Retinal pigment epithelial cell (primary cell): ENCODE results near the gene AGR2.

Experiments used
- DNase-seq: peaks from one replicate; pipeline ENCODE4 v3.0.0-alpha.2; 2010; ENCODE audit warnings: low read depth
- H3K4me3 ChIP-seq: 2 replicates; pipeline ENCODE4 v1.5.1; 2011; ENCODE audit warnings: mild to moderate bottlenecking, low read length, control low read depth, moderate library complexity
- TF ChIP-seq, protein P1 (sequence below): conservative IDR thresholded peaks from 2 replicates; pipeline ENCODE4 v1.5.1; 2011; ENCODE audit warnings: low read depth, low read length, control low read depth, inconsistent platforms

Gene AGR2

GRCh38 chr7:16758036-16758435 is 46.8 kb downstream of the AGR2 start:
- TF ChIP-seq, protein P1, sequence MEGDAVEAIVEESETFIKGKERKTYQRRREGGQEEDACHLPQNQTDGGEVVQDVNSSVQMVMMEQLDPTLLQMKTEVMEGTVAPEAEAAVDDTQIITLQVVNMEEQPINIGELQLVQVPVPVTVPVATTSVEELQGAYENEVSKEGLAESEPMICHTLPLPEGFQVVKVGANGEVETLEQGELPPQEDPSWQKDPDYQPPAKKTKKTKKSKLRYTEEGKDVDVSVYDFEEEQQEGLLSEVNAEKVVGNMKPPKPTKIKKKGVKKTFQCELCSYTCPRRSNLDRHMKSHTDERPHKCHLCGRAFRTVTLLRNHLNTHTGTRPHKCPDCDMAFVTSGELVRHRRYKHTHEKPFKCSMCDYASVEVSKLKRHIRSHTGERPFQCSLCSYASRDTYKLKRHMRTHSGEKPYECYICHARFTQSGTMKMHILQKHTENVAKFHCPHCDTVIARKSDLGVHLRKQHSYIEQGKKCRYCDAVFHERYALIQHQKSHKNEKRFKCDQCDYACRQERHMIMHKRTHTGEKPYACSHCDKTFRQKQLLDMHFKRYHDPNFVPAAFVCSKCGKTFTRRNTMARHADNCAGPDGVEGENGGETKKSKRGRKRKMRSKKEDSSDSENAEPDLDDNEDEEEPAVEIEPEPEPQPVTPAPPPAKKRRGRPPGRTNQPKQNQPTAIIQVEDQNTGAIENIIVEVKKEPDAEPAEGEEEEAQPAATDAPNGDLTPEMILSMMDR = no peak
- DNase-seq = no peak

DNA sequence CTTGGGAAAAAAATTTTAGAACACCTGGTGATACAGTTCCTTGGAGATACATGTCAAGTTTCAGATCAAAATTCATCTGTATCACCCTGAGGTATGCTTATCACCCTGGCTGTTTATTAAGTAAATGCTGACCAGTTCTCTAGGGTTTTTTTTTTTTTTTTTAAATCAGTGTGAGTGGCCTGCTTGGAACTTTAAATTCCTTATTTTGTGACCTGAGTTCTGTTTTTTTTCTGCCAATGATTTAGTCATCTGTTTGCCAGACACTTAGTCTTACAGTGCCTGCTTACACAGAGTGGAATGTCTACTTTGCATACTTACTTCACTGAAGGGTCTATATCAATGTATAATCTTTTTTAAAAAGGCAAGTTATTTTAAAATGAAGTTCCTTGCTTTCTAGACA is 49.4 kb downstream of the AGR2 start:
- TF ChIP-seq, protein P1 = no peak
- DNase-seq = no peak
- no peak overlapping the region for H3K4me3 ChIP-seq

More at GRCh38 chr7:16758036-16758435, 46.8 kb downstream of the AGR2 start:
- no peak overlapping the region for H3K4me3 ChIP-seq

GRCh38 chr7:16754856-16755317 is 49.9 kb downstream of the AGR2 start:
- TF ChIP-seq, protein P1 = no peak
- no peak for DNase-seq
- peak overlapping the region; percentile 88 for H3K4me3 ChIP-seq

GRCh38 chr7:16753932-16754855 is 50.6 kb downstream of the AGR2 start:
- TF ChIP-seq, protein P1 = no peak
- peak overlapping the region; percentile 88 for H3K4me3 ChIP-seq
- DNase-seq = no peak

GRCh38 chr7:16753102-16753931 is 51.5 kb downstream of the AGR2 start, which contains the start of gene TSPAN13:
TSS of gene TSPAN13 (plus strand) at chr7:16753755. CDS start at chr7:16753968, 213 bp downstream.
- H3K4me3 ChIP-seq = peak within 1 kb of the TSS; percentile 88
- TF ChIP-seq, protein P1 = no peak
- DNase-seq = peak; percentile 34

DNA sequence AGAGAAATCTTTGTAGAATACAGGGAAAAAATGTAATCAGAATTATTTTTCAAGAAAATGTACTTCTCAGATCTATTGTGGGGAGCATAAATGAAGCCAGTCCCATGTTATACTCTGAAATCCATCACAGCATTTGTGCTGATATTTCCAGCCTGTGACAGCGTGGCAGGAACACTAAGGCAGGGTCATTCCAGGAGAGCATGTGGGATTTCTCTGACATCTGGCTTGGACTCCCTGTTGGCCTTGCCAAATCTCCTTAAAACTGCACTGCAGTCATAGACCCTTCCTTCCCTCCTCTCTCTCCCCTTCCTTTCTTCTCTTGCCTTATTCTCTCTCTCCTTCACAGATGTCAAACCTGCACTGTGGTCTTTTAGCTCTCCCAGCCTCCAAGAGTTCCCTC is 57.7 kb downstream of the AGR2 start:
- TF ChIP-seq, protein P1 = no peak
- no peak overlapping the region for H3K4me3 ChIP-seq
- DNase-seq = no peak
